HL-60/S4 treated with retinoic acid at 250 ng/mL for 4 days and 3 days (cell line): ENCODE results near the gene ACSL4.

Experiments used
- in situ Hi-C: fragments of 300-500 bp; cut with MboI; formaldehyde crosslinking; loops from 2 replicates; pipeline ENCODE4 v1.7.0; 2022; ENCODE audit warnings: low sequenced_read_pairs

Gene ACSL4

GRCh38 chrX:109732017-109732801, 848 bp downstream of the ACSL4 start:
- in situ Hi-C loops, result loop anchor here (25.0 kb wide), 1 partner anchor 105 kb away; no protein-coding TSS in a partner anchor

GRCh38 chrX:109728173-109728535, 4.9 kb downstream of the ACSL4 start:
- in situ Hi-C loops, result loop anchor here (25.0 kb wide), 1 partner anchor 109 kb away; no protein-coding TSS in a partner anchor

GRCh38 chrX:109724971-109725370, 8.1 kb downstream of the ACSL4 start:
- in situ Hi-C loops, result loop anchor here (25.0 kb wide), 1 partner anchor 112 kb away; no protein-coding TSS in a partner anchor

- in situ Hi-C loops, result no loop called here
These were observed 12.1 kb downstream of the ACSL4 start for GRCh38 chrX:109720947-109721346.

- in situ Hi-C loops, result no loop called here
These were observed 13.8 kb downstream of the ACSL4 start for GRCh38 chrX:109719264-109719663.

- in situ Hi-C loops, result no loop called here
These were observed 16.5 kb downstream of the ACSL4 start for GRCh38 chrX:109716431-109717028.

GRCh38 chrX:109714340-109714958, 18.6 kb downstream of the ACSL4 start:
- in situ Hi-C loops, result no loop called here

GRCh38 chrX:109710181-109710580, 22.9 kb downstream of the ACSL4 start:
- in situ Hi-C loops, result no loop called here

- in situ Hi-C loops, result no loop called here
These were observed 23.9 kb downstream of the ACSL4 start for GRCh38 chrX:109709129-109709631.

GRCh38 chrX:109707720-109708119, 25.3 kb downstream of the ACSL4 start:
- in situ Hi-C loops, result no loop called here

GRCh38 chrX:109707319-109707718, 25.7 kb downstream of the ACSL4 start:
- in situ Hi-C loops, result no loop called here

GRCh38 chrX:109704563-109704962, 28.5 kb downstream of the ACSL4 start:
- in situ Hi-C loops, result no loop called here

GRCh38 chrX:109697855-109698254, 35.2 kb downstream of the ACSL4 start:
- in situ Hi-C loops, result no loop called here

- in situ Hi-C loops, result no loop called here
These were observed 36.8 kb downstream of the ACSL4 start for GRCh38 chrX:109696146-109696740.

GRCh38 chrX:109695637-109696036, 37.4 kb downstream of the ACSL4 start:
- in situ Hi-C loops, result no loop called here

- in situ Hi-C loops, result no loop called here
These were observed 41.3 kb downstream of the ACSL4 start for GRCh38 chrX:109691752-109692151.

- in situ Hi-C loops, result no loop called here
These were observed 41.8 kb downstream of the ACSL4 start for GRCh38 chrX:109691277-109691676.

GRCh38 chrX:109687903-109688302, 45.2 kb downstream of the ACSL4 start:
- in situ Hi-C loops, result no loop called here

- in situ Hi-C loops, result no loop called here
These were observed 47.4 kb downstream of the ACSL4 start for GRCh38 chrX:109685656-109686078.

- in situ Hi-C loops, result no loop called here
These were observed 48.9 kb downstream of the ACSL4 start for GRCh38 chrX:109684136-109684535.

GRCh38 chrX:109681475-109682081, 51.5 kb downstream of the ACSL4 start:
- in situ Hi-C loops, result no loop called here
